ENCODE results near the gene CD93.

Gene CD93

DNA sequence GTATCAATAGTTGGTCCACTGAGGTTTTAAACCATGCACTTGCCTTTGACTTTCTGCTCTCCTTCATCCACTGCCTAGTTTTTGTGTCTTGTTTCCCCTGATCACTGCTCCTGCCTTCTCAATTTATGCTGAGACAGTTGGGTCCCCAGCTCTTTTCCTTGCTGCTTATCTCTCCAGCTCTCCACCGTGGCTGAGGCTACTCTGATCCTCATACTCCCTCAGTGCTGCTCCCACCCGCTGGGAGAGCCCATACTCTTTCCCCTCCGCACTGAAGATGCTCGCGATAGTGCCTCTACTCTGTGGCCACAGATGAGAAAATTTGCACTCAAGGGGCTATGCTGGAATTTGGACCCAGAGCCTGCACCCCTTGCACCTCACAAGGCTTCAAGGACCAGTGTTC is 33.2 kb downstream of the CD93 start:
- DNase-seq, result no peak

DNA sequence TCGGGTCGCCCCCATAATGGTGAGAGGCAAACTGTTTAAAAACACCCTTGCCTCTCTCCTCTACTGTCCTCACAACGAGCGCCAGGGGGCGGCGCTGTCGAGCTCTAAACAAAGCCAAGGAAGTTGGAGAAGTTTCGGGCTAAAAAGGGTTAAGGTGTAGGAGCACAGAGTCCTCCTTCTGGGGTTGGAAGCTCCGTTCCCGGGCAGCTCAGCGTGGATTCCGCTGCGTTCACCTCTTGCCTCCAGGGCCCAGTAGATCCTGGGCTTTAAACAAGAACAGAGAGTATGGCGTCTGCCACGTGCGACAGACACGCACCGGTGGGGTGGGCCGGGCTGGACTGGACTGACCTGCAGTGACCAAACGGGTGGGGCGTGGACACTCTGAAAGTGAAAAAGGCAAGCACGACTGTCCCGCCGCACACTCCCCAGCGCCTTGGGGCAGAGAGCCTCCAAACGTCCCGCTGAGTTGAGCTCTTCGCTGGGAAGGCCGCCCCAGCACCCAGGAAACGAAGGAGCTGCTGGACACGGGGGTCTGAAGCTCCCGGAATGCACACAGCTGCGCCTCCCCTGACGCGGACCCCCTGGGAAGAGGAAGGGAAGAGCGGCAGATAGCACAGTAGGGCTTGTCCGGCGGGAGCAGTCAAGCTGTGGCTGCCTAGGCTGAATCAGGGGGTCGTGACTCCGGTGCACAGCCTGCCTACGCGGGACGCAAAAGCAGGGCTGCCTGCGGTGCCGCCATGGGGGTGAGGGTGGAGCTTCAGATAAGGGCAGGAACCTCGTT is 35.1 kb downstream of the CD93 start:
- DNase-seq, result no peak

DNA sequence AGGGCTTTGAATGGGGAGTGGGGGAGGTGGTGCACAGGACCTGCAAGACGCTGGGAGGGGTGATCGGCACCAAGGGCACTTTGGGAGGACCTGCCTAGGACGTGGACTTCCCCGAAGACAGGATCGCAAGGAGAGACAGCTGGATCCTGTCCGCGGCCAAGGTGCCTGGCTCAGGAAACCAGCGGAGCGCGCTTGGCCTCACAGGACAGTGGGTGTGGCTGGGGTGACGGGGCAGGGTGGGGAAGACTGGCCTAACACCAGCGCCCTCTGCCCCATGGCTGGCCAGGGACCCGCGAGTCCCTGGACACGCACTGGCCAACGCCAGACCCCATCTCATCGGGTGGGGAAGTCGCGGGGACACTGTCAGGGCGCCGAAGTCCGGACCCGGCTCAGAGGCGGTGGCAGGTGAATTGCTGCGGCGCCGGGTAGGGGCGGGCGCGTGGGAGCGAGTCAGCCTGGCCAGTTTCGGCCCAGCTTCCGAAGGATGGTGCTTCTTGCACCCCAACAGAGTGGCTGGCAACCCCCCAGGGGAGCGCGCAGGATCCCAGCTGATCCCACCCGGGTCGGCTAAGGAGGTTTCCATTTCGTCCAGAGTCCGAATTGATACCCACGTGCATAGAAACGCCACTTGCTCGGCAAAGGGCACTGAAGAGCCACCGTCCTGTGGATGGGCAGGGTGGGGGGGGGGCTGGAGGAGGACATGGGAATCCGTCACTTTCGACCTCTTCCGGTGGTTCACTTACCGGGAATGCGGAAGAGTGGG is 35.9 kb downstream of the CD93 start:
- DNase-seq, result no peak

GRCh38 chr20:23049201-23050075 is 36.7 kb downstream of the CD93 start, which contains the start of gene THBD:
THBD (minus strand) TSS chr20:23049672; CDS start chr20:23049504, 168 bp downstream.
- DNase-seq, result no peak

DNA sequence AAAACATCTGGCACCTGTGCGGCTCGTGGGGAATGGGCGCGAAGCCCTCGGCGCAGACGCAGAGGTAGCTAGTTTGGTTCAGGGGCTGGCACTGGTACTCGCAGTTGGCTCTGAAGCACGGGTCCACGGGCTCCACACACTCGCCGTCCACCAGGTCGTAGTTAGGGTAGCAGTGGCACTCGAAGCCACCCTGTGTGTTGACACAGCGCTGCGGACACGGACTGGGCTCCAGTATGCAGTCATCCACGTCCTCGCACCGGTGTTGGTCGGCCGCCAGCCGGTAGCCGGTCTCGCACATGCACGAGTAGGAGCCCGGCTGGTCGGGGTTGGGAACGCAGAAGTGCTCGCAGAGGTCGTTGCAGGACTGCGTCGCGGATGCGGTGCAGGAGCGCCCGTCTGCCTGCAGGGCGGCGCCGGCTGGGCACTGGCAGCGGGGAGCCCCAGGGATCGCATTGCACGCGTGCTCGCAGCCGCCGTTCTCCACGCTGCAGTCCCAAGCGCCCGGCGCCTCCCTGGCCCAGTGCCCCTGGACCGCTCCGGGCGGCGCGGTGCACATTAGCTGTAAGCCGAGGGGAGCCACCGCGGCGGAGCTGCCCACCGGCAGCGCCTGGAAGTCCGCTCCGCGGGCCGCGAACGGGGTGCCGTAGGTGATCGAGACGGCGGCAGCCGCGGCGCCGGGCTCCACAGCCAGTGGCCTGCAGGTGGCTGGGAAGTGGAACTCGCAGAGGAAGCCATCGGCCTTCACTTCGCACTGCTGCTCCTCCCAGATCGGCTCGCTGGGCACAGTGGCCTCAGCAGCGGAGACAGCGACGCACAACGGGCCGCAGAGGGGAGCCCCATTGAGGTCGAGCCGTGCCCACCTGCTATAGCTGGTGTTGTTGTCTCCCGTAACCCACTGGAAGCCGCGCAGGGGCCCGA is 37.6 kb downstream of the CD93 start:
- peak; percentile 43 for DNase-seq

- peak; percentile 44 for DNase-seq
Observed at GRCh38 chr20:23047738-23048214, 38.3 kb downstream of the CD93 start.

GRCh38 chr20:23047001-23047737 is 39.0 kb downstream of the CD93 start:
- no peak for DNase-seq

DNA sequence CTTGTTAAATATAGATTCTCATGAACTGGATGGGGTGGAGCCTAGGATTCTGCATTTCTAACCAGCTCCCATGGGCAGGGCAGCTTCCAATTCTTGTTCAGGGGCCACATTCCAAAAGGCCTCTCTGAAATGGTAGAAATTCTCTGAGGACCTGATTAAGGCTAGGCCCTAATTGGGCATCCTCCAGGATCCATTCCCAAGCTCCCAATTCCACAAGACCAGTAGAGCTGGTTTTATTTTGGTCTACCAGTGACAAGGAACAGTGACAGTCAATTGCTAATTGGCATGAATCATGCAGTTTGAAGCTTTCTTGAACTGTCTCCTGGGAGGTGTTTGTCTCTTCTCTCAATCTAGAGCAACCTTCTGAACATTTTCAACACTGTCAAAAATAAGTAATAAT is 39.7 kb downstream of the CD93 start:
- no peak for DNase-seq

DNA sequence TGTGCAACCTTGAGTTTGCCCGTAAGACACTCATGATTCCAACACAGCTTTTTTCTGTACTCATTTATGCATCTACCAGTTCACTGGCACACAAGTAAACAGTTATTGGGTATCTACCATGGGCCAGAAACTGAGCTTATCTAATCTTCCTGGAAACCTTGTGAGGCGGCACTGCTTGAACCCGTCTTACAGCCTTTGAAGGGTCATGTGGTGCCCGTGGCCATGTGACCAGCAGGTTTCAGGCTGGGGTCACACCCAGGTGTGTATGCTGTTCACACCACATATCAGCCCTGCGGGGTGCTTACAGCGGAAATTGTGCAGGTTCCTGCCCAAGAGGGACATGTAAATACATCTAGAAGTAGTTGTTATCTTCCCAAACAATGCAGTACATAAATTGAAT is 42.7 kb downstream of the CD93 start:
- DNase-seq, result no peak

- DNase-seq, result no peak
Observed at GRCh38 chr20:23042270-23042669, 43.9 kb downstream of the CD93 start.

DNA sequence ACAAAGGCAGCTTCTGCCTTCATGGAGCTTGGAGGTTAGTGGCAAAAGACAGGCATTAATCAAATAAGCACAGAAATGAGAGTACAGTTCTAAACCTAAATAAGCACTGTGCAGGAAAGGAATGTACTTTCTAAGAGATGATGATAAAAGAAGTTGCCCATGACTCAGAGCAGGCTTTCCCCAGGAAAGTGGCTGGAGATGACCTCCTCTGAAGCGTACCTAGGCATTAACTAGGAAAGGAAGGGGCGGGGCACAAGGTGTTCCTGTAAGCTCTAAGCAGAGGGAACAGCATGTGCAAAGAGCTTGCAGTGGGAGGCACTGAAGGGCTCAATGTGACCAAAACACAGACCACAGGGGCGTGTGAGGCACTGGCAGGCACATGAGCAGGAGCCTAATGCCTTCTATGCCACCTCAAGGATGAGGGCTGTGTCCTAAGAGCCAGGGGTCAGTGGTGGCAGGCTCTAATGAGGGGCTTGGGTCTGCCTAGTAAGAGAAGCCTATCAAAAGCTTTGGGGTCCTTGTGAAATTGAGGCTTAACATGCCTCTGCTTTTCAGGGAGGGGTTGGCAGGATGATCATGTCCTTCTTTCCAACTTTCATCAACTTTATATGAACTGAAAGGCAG is 46.1 kb downstream of the CD93 start:
- no peak for DNase-seq

GRCh38 chr20:23039136-23039875 is 46.8 kb downstream of the CD93 start:
- no peak for DNase-seq

DNA sequence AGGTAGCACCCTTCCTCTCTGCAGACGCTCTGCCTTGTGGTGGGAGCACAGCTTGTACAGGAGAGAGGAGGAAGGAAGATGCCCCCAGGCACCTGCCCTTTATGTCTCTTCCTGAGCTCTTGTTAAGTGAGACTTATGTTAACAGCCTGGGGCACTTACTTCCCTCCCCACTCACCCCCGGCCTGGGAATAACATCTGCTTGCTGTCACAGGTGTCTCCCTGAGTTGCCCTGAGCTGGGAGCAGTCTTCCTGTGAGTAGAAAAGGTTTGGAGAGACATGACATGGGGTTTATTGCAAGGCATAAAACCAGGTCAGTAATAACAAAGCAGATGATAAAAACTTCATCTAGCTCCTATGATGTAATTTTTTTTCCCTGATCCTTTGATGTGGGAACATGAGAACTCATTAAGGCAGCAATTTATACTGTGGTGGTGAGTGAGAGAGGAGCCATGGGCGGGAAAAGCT is 49.1 kb downstream of the CD93 start:
- DNase-seq, result no peak

GRCh38 chr20:23036371-23036770 is 49.8 kb downstream of the CD93 start:
- DNase-seq, result no peak

DNA sequence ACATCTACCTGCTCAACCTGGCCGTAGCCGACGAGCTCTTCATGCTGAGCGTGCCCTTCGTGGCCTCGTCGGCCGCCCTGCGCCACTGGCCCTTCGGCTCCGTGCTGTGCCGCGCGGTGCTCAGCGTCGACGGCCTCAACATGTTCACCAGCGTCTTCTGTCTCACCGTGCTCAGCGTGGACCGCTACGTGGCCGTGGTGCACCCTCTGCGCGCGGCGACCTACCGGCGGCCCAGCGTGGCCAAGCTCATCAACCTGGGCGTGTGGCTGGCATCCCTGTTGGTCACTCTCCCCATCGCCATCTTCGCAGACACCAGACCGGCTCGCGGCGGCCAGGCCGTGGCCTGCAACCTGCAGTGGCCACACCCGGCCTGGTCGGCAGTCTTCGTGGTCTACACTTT is 50.4 kb downstream of the CD93 start:
- DNase-seq, result no peak

DNA sequence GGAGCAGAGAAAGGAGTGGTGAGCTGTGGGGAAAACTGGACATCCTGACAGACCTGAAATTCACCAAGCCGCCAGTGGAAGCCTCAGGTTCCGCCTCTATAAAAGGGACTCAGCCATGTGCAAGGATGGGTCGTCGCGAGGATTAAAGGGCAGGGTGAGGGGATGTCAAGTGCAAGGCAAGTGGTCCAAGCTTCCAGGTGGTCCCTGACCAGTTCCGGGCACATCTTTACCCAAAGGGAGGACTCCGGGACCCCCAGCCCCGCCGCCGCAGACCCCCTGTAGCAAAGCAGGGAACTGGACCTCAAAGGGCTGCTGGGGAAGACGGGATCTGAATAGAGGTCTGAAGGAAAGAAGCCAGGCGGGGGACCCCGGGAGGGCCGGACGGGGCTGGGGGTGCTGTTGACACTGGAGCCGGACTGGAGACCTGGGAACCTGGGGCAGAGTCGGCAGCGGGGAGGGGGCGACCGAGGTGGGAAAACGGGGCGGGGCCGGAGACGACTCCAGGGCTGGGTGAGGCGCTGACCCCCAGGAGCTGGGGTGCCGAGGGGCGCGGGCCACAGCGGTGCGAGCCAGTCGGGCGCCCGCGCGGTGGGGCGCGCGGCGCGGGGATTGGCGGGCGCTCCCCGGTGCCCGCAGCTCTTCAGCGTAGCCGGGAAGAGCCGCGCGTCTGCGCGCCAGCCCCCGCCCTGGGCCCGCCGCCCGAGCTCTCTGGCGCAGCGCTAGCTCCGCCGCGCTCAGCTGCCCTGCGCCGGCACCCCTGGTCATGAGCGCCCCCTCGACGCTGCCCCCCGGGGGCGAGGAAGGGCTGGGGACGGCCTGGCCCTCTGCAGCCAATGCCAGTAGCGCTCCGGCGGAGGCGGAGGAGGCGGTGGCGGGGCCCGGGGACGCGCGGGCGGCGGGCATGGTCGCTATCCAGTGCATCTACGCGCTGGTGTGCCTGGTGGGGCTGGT is 51.1 kb downstream of the CD93 start, which contains the start of gene SSTR4:
Gene SSTR4 (plus strand): TSS at position 592 of the 951 bp plus-strand sequence. CDS start 172 bp downstream, at position 764.
- no peak for DNase-seq

GRCh38 chr20:23033918-23034317 is 52.2 kb downstream of the CD93 start:
- DNase-seq, result no peak

- DNase-seq, result no peak
Observed at GRCh38 chr20:23032750-23033078, 53.4 kb downstream of the CD93 start.

Data from 8988T (cell line).